Vagina (tissue), 2 donors: ENCODE results near the gene CCDC69. TPM values are rescaled to one million over a fixed set of nuclear protein-coding genes. Genes with fewer than 3 reads are reported as not detected.

Source experiments
- DNase-seq, 2 donors: peaks; one replicate each; pipeline ENCODE4 v3.0.0-alpha.2; 2017; ENCODE audit errors: extremely low spot score in 2 of 2
- H3K27ac ChIP-seq: fragments of 200-600 bp; sonication (generic); one replicate; pipeline ENCODE4 v1.5.1; 2019
- H3K27me3 ChIP-seq: fragments of 200-600 bp; sonication (generic); one replicate; pipeline ENCODE4 v1.5.1; 2019
- H3K36me3 ChIP-seq, 2 donors: fragments of 200-600 bp; sonication (generic); one replicate each; pipeline ENCODE4 v1.5.1; 2017 to 2019
- H3K4me1 ChIP-seq: fragments of 200-600 bp; sonication (generic); one replicate; pipeline ENCODE4 v1.5.1; 2019
- H3K4me3 ChIP-seq, 2 donors: fragments of 200-600 bp; sonication (generic); 1 replicate in 1 of 2; 2 replicates in 1 of 2; pipeline ENCODE4 v1.5.1; 2016 to 2019
- H3K9me3 ChIP-seq: fragments of 200-600 bp; sonication (generic); one replicate; pipeline ENCODE4 v1.5.1; 2019
- CTCF ChIP-seq, 3 experiments: fragments of 450-650 bp in 2 of 3; fragments of 200-600 bp in 1 of 3; sonication (generic) in 1 of 3; IDR thresholded peaks; one replicate each; pipeline ENCODE4 v1.5.1; 2017 to 2019; ENCODE audit warnings: antibody characterized with exemption in 3 of 3, mild to moderate bottlenecking in 2 of 3, moderate library complexity in 2 of 3
- POLR2A ChIP-seq, 2 donors: fragments of 450-650 bp; IDR thresholded peaks; one replicate each; pipeline ENCODE4 v1.6.1; 2017; ENCODE audit warnings: antibody characterized with exemption in 2 of 2, mild to moderate bottlenecking in 2 of 2, moderate library complexity in 2 of 2
- POLR2AphosphoS5 ChIP-seq, 2 donors: sonication (generic); formaldehyde crosslinking; IDR thresholded peaks; one replicate each; pipeline ENCODE4 v1.9.0; 2017; ENCODE audit warnings: antibody characterized with exemption in 2 of 2, mild to moderate bottlenecking in 2 of 2, low read depth in 1 of 2; ENCODE audit not compliant: insufficient read depth in 1 of 2
- intact Hi-C: fragments of 100-400 bp; cut with DNase I; formaldehyde crosslinking; loops from one replicate; pipeline ENCODE4 v1.15.1; 2023
- total RNA-seq: library from RNA; depleted of rRNA; stranded (reverse); fragments of >200 nt; gene quantifications from one replicate; pipeline ENCODE4 v1.2.3, GENCODE V29; 2016

CCDC69 gene
- total RNA-seq, 1 donor from 2014 or later, result 84.5 TPM

DNA sequence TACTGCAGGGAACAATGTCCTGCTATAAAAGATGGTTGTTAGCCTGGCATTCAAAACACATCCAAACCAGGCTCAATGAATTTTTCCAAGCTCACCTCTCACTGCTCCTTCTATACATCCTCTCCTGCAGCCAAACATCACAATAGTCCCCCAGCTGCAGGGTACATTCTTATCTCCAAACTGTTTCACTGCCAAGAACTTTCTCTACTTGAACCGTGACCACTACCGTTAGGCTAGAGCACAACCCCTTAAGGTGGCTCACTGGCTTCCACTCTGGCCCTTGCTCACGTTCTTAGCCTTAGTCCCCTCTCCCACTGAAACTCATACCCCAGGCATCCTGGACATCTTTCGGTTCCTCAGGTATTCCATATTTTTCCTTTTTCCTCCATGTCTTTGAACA, 37.4 kb downstream of the CCDC69 start:
- TF ChIP-seq POLR2AphosphoS5 (IDR thresholded peaks at IDR 0.05; ENCODE audit: insufficient read depth in 1 of 2, low read depth in 1 of 2) (no peak), CTCF (IDR thresholded peaks at IDR 0.05) (no peak), POLR2A (IDR thresholded peaks at IDR 0.05) (no peak)
- H3K9me3 ChIP-seq, result no peaks in the 10 kb centered on the region
- no peak overlapping the region for H3K27ac ChIP-seq
- H3K4me3 ChIP-seq, result no peak overlapping the region
- intact Hi-C loops, result no loop called here
- no peaks in the 10 kb centered on the region for H3K27me3 ChIP-seq
- H3K4me1 ChIP-seq, result no peaks in the 10 kb centered on the region
- DNase-seq, result peak in 1 of 2 donors; percentile 20
- peaks cover 0 to 12% of the 10 kb centered on the region in 2 donors for H3K36me3 ChIP-seq

DNA sequence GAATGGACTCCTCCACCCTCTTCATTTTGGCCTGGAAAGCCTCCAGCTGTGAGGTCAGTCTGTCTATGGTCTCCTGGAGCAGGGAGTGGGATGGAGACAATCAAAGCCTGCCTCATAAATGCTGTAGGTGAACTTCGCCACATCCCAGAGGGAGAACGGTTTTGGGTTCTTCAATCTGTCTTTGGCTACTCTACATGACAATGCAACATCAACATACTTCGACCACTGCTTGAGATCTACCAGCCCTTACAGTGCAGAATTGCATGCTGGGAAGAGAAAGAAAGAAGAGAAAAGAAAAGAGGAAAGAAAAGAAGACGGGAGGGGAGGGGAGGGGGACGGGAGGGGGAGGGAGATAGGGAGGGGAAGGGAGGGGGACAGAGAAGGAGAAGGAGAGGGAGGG, 37.8 kb downstream of the CCDC69 start:
- intact Hi-C loops, result no loop called here
- Histone ChIP-seq H3K27ac (no peak overlapping the region), H3K4me3 (no peak overlapping the region), H3K4me1 (no peaks in the 10 kb centered on the region), H3K27me3 (no peaks in the 10 kb centered on the region), H3K36me3 (peaks cover 0 to 12% of the 10 kb centered on the region in 2 donors), H3K9me3 (no peaks in the 10 kb centered on the region)
- DNase-seq, result peak in 1 of 2 donors; percentile 34
- TF ChIP-seq POLR2AphosphoS5 (IDR thresholded peaks at IDR 0.05; ENCODE audit: insufficient read depth in 1 of 2, low read depth in 1 of 2) (no peak), POLR2A (IDR thresholded peaks at IDR 0.05) (no peak), CTCF (IDR thresholded peaks at IDR 0.05) (no peak)

DNA sequence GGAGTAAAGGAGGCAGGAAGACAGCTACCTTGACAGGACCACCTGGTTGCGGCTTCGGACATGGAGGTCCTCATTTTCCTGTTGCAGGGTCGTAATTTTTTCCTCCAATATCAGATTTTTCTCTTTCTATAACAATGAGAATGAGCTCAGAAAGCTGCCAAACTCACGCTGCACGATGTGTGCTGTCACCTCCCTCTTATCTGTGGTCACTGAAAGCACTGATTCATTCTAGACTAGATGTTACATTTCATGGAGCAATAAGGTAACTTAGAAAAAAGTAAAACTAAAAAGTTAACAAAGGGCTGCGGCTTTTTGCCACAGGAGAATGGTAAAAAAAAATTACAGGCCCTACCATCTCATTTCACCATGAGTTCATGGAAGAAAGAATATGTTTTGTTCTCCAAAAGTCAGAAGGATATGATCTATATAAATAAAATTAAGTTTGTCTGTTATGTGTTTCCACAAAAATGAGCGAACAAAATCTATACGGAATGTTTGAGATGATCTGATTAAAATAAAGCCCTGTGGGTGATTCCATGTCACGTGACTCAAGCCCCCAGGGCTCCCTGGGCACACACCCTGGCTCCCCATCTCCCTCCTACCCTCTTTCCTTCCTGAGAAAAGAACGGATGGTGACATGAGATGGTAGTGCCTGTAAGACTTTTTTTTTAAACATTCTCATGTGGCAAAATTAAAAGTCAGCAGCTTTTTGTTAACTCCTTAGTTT, 39.4 kb downstream of the CCDC69 start:
- Histone ChIP-seq H3K27ac (no peak overlapping the region), H3K36me3 (peaks cover 0 to 12% of the 10 kb centered on the region in 2 donors)
- intact Hi-C loops, result no loop called here

GRCh38 chr5:151183456-151184245, 40.2 kb downstream of the CCDC69 start:
- peak in 1 of 2 donors; percentile 48 for TF ChIP-seq POLR2AphosphoS5 (IDR thresholded peaks at IDR 0.05; ENCODE audit: insufficient read depth in 1 of 2, low read depth in 1 of 2)
- no peak for TF ChIP-seq POLR2A (IDR thresholded peaks at IDR 0.05)
- DNase-seq, result no peak
- no peaks in the 10 kb centered on the region for H3K9me3 ChIP-seq
- no peak overlapping the region for H3K4me3 ChIP-seq
- intact Hi-C loops, result no loop called here
- peaks cover 0 to 13% of the 10 kb centered on the region in 2 donors for H3K36me3 ChIP-seq
- H3K27me3 ChIP-seq, result no peaks in the 10 kb centered on the region
- H3K4me1 ChIP-seq, result no peaks in the 10 kb centered on the region
- no peak overlapping the region for H3K27ac ChIP-seq

More for the DNA sequence above, 39.4 kb downstream of the CCDC69 start:
- no peak for TF ChIP-seq POLR2A (IDR thresholded peaks at IDR 0.05)
- TF ChIP-seq POLR2AphosphoS5 (IDR thresholded peaks at IDR 0.05; ENCODE audit: insufficient read depth in 1 of 2, low read depth in 1 of 2), result no peak
- no peak for TF ChIP-seq CTCF (IDR thresholded peaks at IDR 0.05)
- no peak overlapping the region for H3K4me3 ChIP-seq
- no peaks in the 10 kb centered on the region for H3K9me3 ChIP-seq
- no peak for DNase-seq
- no peaks in the 10 kb centered on the region for H3K27me3 ChIP-seq
- H3K4me1 ChIP-seq, result no peaks in the 10 kb centered on the region

GRCh38 chr5:151182976-151183375, 40.9 kb downstream of the CCDC69 start:
- H3K27me3 ChIP-seq, result no peaks in the 10 kb centered on the region
- H3K27ac ChIP-seq, result no peak overlapping the region
- H3K9me3 ChIP-seq, result no peaks in the 10 kb centered on the region
- DNase-seq, result no peak
- intact Hi-C loops, result no loop called here
- no peaks in the 10 kb centered on the region for H3K4me1 ChIP-seq
- peaks cover 0 to 18% of the 10 kb centered on the region in 2 donors for H3K36me3 ChIP-seq
- TF ChIP-seq POLR2AphosphoS5 (IDR thresholded peaks at IDR 0.05; ENCODE audit: insufficient read depth in 1 of 2, low read depth in 1 of 2), result no peak
- no peak for TF ChIP-seq POLR2A (IDR thresholded peaks at IDR 0.05)
- no peak for TF ChIP-seq CTCF (IDR thresholded peaks at IDR 0.05)
- no peak overlapping the region for H3K4me3 ChIP-seq
